ENCODE data around the gene DLGAP1. TPM values are rescaled to one million over a fixed set of nuclear protein-coding genes. Genes with fewer than 3 reads are reported as not detected.
A peak's percentile ranks its signal among the peaks of the same experiment; 100 is the strongest.
"Not testable (repeated sequence)": the region's sequence is repeated elsewhere in the genome, so short reads cannot be mapped to it uniquely, and the experiment has no call there.

Gene DLGAP1
- total RNA-seq, 1 donor from 2014 or later: 0.63 TPM

DNA sequence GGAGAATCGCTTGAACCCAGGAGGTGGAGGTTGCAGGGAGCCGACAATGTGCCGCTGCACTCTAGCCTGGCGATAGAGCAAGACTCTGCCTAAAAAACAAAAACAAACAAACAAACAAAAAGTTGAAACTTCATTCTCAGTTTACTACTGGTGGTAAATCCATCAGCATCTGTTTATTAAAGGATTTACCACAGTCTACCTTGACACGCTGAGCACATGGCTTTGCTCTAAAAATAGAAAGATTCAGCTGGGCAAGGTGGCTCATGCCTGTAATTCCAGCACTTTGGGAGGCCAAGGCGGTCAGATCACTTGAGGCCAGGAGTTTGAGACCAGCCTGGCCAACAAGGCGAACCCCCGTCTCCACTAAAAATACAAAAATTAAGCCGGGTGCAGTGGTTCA lies 803.8 kb downstream of the DLGAP1 start:
- no peak for TF ChIP-seq CTCF (conservative IDR thresholded peaks at IDR 0.05; ENCODE audit: low read depth, low read length)
- no peak for DNase-seq (ENCODE audit: low read depth)
- H3K4me3 ChIP-seq (ENCODE audit: low read depth, low read length): no peak overlapping the region

- not testable (repeated sequence) for H3K4me3 ChIP-seq (ENCODE audit: low read depth, low read length)
- DNase-seq (ENCODE audit: low read depth): peak; percentile 59
These were observed 804.5 kb downstream of the DLGAP1 start for GRCh38 chr18:3650521-3651042.

DNA sequence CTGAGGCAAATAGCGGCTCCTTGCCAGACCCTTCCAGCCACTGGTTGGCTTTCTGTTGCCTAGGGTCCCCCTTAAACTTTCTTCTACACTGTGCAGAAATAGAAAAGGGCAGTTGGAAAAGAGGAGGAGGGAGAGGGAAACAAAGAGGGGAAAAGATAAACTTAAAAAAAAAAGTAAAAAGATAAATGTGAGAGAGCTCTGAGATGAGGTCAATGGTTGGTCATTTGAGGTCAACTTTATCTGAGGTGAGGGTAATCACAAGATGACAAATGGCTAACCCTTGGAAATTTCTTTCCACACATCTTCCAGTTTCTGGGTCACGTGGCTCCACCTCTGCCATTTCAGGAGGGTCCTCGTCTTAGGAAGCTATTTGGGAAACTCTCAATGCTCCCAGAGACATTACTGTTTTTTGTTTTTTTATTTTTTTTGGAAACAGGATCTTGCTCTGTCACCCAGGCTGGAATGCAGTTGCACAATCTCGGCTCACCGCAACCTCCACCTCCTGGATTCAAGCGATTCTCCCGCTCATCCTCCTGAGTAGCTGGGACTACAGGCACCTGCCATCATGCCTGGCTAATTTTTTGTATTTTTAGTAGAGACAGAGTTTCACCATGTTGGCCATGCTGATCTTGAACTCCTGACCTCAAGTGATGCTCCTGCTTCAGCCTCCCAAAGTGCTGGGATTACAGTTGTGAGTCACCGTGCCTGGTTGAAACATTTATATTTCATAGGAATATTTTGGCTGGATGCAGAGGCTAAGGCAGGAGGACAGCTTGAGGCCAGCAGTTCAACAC lies 805.3 kb downstream of the DLGAP1 start:
- no peak overlapping the region for H3K4me3 ChIP-seq (ENCODE audit: low read depth, low read length)
- no peak for DNase-seq (ENCODE audit: low read depth)

DNA sequence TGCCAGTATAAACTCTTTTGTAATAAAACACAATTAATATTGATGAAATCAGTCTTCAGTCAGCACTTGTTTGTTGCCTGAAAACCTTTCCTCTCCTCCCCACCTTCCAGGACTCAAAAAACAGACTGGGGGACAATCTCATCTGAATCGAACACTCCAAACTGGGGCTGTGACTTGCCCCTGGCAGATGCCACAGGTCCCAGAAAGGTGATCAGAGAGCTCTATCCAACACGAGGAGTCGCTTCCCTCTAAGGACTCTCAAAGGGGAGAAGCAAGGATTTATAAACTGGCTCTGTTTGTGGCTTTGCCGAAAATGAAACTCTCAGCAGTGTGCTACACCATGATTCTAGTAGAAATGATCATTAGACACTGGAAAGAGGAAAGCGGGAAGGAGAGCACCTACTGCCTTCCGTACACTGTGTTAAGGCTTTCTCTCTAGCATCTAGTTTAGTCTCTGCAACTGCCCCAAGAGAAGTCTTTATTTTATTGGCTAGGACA lies 805.9 kb downstream of the DLGAP1 start:
- no peak for DNase-seq (ENCODE audit: low read depth)
- no peak overlapping the region for H3K4me3 ChIP-seq (ENCODE audit: low read depth, low read length)
- no peak for TF ChIP-seq CTCF (conservative IDR thresholded peaks at IDR 0.05; ENCODE audit: low read depth, low read length)

More for the DNA sequence above, 805.3 kb downstream of the DLGAP1 start:
- no peak for TF ChIP-seq CTCF (conservative IDR thresholded peaks at IDR 0.05; ENCODE audit: low read depth, low read length)

DNA sequence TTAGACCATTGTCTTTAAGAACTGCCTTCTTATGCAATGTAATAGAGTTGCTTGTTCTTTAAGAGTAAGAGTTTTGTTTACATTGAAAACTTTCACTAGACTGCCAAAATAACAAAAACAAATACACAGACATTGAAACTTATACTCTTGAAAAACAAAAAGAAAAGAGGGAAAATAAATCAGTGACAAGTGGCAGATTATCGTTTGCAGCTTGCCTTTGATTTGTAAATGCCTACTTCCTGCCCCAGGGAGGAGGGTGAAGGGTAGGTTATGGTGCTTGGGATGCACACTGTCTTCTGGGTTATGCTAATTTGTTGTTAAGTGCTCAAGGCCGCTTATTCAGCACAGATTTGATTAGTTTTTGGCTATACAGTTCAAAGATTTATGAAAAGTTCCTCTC lies 806.5 kb downstream of the DLGAP1 start:
- no peak for DNase-seq (ENCODE audit: low read depth)
- H3K4me3 ChIP-seq (ENCODE audit: low read depth, low read length): no peak overlapping the region
- no peak for TF ChIP-seq CTCF (conservative IDR thresholded peaks at IDR 0.05; ENCODE audit: low read depth, low read length)

- DNase-seq (ENCODE audit: low read depth): no peak
- H3K4me3 ChIP-seq (ENCODE audit: low read depth, low read length): no peak overlapping the region
- no peak for TF ChIP-seq CTCF (conservative IDR thresholded peaks at IDR 0.05; ENCODE audit: low read depth, low read length)
These were observed 806.9 kb downstream of the DLGAP1 start for GRCh38 chr18:3648200-3648599.

DNA sequence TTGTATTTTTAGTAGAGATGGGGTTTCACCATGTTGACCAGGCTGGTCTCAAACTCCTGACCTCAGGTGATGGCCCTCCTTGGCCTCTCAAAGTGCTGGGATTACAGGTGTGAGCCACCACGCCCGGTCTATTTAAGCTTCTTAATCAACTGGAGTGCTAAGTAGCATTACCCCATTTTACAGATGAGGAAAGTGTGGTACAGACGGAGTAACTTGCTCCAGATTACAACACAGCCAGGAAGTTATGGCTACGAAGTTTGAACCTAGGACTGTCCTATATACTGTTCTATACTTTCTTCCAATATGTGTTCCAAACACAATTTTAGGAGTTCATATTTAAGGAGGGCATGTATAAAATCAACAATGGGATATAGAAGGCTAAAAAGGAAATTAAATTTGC lies 807.5 kb downstream of the DLGAP1 start:
- no peak for DNase-seq (ENCODE audit: low read depth)
- no peak for TF ChIP-seq CTCF (conservative IDR thresholded peaks at IDR 0.05; ENCODE audit: low read depth, low read length)
- H3K4me3 ChIP-seq (ENCODE audit: low read depth, low read length): no peak overlapping the region
